NCI-H1092 (cell line): ENCODE data around the gene SLC25A2.
"Not testable (repeated sequence)": the region's sequence is repeated elsewhere in the genome, so short reads cannot be mapped to it uniquely, and the experiment has no call there.

ENCODE experiments used
- DNase-seq: peaks from one replicate; lab custom pipeline; 2025; lab: John Stamatoyannopoulos, UW

Gene SLC25A2

GRCh38 chr5:141303756-141304155 lies at the start of gene SLC25A2:
Gene SLC25A2 (minus strand): TSS chr5:141304049. CDS start chr5:141303865, 184 bp downstream.
- DNase-seq, result no peak

GRCh38 chr5:141351591-141351990 lies 47.7 kb upstream of the SLC25A2 start:
- DNase-seq, result no peak

- peak; percentile 3 for DNase-seq
Measured at GRCh38 chr5:141349917-141350619, 46.2 kb upstream of the SLC25A2 start, which contains the start of gene PCDHGB1. Gene PCDHGB1 (plus strand): TSS chr5:141350099. CDS start chr5:141350261, 162 bp downstream.

- DNase-seq, result not testable (repeated sequence)
Measured at GRCh38 chr5:141346017-141346416, 42.2 kb upstream of the SLC25A2 start.

GRCh38 chr5:141345327-141345726 lies 41.5 kb upstream of the SLC25A2 start:
- no peak for DNase-seq

GRCh38 chr5:141343953-141344463 lies 40.2 kb upstream of the SLC25A2 start:
- no peak for DNase-seq

GRCh38 chr5:141343242-141343952 lies 39.5 kb upstream of the SLC25A2 start, which contains the start of gene PCDHGA3:
Gene PCDHGA3 (plus strand): TSS chr5:141343829. CDS start chr5:141344034, 205 bp downstream.
- DNase-seq, result no peak

- no peak for DNase-seq
Measured at GRCh38 chr5:141342773-141343172, 38.9 kb upstream of the SLC25A2 start.

GRCh38 chr5:141340781-141341354 lies 37.0 kb upstream of the SLC25A2 start:
- not testable (repeated sequence) for DNase-seq

- DNase-seq, result no peak
Measured at GRCh38 chr5:141338538-141339306, 34.9 kb upstream of the SLC25A2 start, which contains the start of gene PCDHGA2. Gene PCDHGA2 (plus strand): TSS chr5:141338760.

- DNase-seq, result not testable (repeated sequence)
Measured at GRCh38 chr5:141332571-141332970, 28.7 kb upstream of the SLC25A2 start.

- DNase-seq, result no peak
Measured at GRCh38 chr5:141330299-141331080, 26.6 kb upstream of the SLC25A2 start, which contains the start of gene PCDHGA1. Gene PCDHGA1 (plus strand): TSS chr5:141330514.

GRCh38 chr5:141328231-141328630 lies 24.4 kb upstream of the SLC25A2 start:
- no peak for DNase-seq

GRCh38 chr5:141326088-141326854 lies 22.4 kb upstream of the SLC25A2 start:
- DNase-seq, result no peak

GRCh38 chr5:141322261-141322660 lies 18.4 kb upstream of the SLC25A2 start:
- no peak for DNase-seq

GRCh38 chr5:141320225-141321169 lies 16.6 kb upstream of the SLC25A2 start, which contains the start of gene TAF7:
Gene TAF7 (minus strand): TSS chr5:141320784. CDS start chr5:141320044, 740 bp downstream.
- peak; percentile 86 for DNase-seq

- no peak for DNase-seq
Measured at GRCh38 chr5:141319699-141320098, 15.8 kb upstream of the SLC25A2 start.

GRCh38 chr5:141319202-141319601 lies 15.4 kb upstream of the SLC25A2 start:
- DNase-seq, result no peak

- not testable (repeated sequence) for DNase-seq
Measured at GRCh38 chr5:141316963-141317362, 13.1 kb upstream of the SLC25A2 start.
